Measurements from ENCODE around the gene CARD19.

Gene CARD19

GRCh38 chr9:93053781-93054331 lies 42.2 kb upstream of the CARD19 start:
- TF ChIP-seq CTCF (conservative IDR thresholded peaks at IDR 0.05) (no peak), ZFX (IDR thresholded peaks at IDR 0.05) (no peak)
- H3K27ac ChIP-seq, result no peak overlapping the region

- H3K27ac ChIP-seq, result no peak overlapping the region
- TF ChIP-seq ZFX (IDR thresholded peaks at IDR 0.05) (no peak), CTCF (conservative IDR thresholded peaks at IDR 0.05) (no peak)
Observed at GRCh38 chr9:93054758-93055704, 41.0 kb upstream of the CARD19 start.

- H3K27ac ChIP-seq, result no peak overlapping the region
- TF ChIP-seq ZFX (IDR thresholded peaks at IDR 0.05), result no peak
- no peak for TF ChIP-seq CTCF (conservative IDR thresholded peaks at IDR 0.05)
Observed at GRCh38 chr9:93057042-93057702, 38.8 kb upstream of the CARD19 start.

DNA sequence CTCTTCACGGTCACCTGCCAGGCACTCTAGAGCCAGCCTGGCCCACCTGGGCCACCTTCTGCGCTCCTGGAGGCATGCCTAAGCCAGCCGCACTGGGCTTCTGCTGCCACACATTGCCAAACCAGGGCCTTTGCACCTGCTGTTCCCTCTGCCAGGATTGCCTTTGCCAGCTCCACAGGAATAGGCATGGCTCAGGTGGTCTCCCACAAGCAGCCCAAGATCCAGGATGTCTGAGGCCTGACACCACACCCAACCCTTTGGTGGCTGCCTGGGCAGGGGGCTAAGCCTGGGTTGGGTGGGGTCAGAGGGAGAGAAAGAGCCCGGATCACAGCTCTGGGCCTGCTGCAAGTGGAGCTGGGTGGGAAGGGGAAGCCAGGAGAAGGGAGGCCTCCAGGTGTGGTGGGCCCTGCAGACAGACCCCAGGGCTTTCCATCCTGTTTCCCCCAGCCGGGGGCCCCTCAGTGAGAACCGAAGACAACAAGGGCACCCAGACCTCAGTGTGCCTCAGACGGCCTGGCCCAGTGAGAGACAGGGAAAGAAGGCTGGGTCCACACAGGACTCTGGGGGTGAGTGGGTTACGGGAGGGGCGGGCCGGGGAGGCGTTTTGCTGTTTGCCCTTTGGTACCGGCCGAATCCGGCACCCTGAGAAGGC lies 38.2 kb upstream of the CARD19 start:
- H3K27ac ChIP-seq, result no peak overlapping the region
- no peak for TF ChIP-seq ZFX (IDR thresholded peaks at IDR 0.05)

GRCh38 chr9:93058355-93059010 lies 37.5 kb upstream of the CARD19 start, which contains the start of gene SUSD3:
SUSD3 (plus strand) TSS chr9:93058701; CDS start chr9:93058743, 42 bp downstream.
- no peak within 1 kb of the TSS for H3K27ac ChIP-seq
- TF ChIP-seq ZFX (IDR thresholded peaks at IDR 0.05) (no peak), CTCF (conservative IDR thresholded peaks at IDR 0.05) (no peak)

DNA sequence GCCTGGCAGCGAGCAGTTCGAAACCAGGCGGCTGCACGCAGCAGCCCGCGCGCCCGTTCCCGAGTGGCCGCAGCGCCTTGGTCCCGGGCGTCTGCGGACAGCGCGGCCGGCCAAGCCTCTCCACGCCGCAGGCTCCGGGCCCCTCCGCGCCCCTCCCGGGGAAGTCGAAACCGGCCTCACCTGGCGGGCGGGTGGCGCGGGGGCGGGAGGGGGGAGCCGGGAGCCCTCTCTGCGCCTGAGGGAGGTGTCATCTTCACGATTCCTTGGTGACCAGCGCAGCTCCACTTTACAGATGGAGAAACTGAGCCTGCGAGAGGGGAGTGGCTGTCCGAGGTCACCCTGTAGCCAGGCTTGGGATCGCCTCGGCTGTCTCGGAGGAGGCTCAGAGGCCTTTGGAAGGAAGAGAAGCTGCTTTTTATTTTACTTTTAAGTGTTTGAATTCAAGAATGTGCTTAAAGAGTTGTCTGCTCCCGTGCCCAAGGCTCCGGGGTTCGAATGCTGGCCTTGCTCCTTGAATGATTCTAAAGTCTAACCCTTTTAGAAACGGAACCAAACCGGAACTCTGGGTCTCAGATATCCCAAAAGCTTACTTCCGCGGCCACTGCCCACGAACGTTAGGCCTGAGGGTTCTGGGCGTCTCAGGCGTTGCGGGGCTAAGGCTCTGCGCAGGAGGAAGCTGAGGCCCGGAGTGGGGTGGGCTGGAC lies 36.9 kb upstream of the CARD19 start:
- no peak overlapping the region for H3K27ac ChIP-seq
- TF ChIP-seq CTCF (conservative IDR thresholded peaks at IDR 0.05), result no peak
- TF ChIP-seq ZFX (IDR thresholded peaks at IDR 0.05), result no peak

Data from C4-2B (cell line).